ENCODE data around the gene SYT11.
"Not testable (repeated sequence)": the region's sequence is repeated elsewhere in the genome, so short reads cannot be mapped to it uniquely, and the experiment has no call there.

The SYT11 gene

GRCh38 chr1:155900161-155900560 is 40.8 kb downstream of the SYT11 start:
- DNase-seq, result no peak

DNA sequence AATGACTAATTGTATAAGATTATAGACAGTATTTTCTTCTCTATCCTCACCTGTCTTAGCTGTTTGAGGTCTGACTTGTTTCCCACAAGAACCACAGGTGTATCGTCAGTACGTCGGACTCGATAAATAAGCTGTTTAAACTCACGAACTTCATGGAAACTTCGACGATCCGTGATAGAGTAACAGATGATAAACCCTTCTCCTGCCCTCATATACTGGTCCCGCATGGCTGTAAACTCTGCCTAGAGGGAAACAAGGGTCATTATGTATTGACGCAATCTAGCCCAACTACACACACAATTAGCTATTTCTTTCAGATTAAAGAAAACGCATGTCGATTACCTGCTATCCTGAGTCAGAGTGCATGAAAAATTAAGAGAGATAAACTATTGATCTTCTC is 44.9 kb downstream of the SYT11 start:
- DNase-seq, result no peak

DNA sequence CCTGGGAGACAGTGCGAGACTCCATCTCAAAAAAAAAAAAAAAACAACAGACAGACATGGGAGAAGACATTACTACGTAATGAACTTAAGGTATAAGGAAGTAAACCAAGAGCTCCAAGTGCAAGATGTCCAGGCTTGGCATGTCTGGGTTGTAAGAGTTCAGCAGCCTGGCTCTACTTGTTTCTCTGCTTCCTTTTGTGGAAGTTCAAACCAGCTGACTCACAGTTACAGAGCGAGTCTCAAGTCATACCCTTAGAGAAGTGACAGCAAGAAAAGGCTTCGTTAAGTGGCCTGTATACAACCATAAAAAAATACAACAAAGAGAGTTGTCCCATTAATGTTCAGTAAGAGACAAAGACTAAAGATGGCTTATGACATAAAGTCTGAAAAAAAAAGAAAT is 50.5 kb downstream of the SYT11 start:
- DNase-seq, result no peak

DNA sequence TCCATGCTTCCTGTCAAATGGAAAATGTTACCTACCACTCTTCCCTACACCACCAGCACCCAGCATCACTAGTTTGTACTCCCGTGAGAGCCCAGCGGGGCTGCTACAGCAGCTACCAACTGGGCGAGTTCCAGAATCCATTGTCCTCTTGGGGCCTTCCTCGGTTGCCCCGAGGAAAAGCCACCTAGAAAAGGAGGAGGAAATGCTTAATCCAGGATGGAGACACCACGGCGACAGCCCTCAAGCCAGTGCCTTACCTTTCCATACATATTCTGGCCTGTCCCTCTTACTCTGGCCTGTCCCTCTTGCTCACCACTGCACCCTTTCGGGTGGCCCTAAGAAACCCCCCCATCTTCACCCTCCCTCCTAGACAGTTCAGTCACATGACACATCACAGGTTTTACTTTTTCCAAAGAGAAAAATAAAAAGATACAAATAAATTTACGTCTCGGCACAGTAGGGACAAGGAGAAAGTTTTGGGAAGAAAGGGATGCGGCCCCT is 51.3 kb downstream of the SYT11 start:
- DNase-seq, result peak; percentile 32

DNA sequence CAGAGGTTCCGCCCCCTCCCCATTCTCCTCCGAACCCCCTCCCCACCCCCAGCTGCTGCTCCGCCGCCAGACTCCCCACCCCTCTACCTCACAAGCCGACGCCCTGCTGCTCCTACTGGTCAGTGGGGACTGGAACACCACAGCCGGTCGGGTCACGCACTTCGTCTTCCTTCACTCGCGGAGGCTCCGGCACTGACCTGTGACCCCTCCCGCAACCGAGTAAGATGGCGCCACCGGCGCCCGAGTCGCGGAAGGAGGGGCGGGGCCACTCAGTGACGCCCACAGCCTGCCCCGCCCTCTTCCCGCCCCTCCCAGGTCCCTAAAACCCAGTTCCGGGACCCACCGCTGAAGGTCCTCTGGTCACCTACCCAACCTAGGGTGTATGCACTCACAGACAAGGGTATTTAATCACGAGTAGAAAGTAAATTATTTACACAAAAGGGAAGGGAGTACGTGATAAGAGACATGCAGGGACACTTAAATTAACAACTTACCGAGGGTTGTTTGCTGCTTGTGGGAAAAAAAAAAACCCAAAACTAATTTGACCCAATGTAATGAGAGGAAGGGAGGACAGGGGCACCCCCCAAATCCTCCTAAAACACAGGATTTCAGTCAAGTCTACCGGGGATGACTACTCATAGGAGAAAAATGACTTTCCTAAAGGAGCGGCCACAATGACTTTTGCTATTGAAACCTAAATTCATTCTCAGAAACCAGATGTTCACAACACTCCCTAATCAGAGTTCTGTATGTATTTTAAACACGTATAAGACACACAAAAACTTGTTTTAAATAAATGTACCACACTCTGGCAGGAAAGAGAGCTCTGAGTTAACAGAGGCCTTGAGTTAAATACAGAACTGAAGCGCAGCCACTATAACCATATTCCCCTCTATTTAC is 52.0 kb downstream of the SYT11 start, which contains the start of gene RIT1:
Gene RIT1 (minus strand): TSS at position 194 of the 900 bp plus-strand sequence. CDS start 588 bp downstream, outside the sequence.
- DNase-seq, result peak; percentile 64

DNA sequence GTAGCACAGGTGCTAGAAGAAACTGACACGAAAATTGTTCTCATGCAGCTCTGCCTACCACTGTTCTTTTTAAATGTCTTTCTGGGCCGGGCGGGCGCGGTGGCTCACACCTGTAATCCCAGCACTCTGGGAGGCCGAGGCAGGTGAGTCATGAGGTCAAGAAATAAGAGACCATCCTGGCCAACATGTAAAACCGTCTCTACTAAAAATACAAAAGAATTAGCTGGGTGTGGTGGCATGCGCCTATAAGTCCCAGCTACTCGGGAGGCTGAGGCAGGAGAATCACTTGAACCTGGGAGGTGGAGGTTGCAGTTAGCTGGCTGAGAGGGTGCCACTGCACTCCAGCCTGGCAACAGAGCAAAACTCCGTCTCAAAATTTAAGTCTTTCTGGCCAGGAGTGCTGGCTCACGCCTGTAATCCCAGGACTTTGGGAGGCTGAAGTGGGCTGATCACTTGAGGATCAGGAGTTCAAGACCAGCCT is 52.7 kb downstream of the SYT11 start:
- no peak for DNase-seq

DNA sequence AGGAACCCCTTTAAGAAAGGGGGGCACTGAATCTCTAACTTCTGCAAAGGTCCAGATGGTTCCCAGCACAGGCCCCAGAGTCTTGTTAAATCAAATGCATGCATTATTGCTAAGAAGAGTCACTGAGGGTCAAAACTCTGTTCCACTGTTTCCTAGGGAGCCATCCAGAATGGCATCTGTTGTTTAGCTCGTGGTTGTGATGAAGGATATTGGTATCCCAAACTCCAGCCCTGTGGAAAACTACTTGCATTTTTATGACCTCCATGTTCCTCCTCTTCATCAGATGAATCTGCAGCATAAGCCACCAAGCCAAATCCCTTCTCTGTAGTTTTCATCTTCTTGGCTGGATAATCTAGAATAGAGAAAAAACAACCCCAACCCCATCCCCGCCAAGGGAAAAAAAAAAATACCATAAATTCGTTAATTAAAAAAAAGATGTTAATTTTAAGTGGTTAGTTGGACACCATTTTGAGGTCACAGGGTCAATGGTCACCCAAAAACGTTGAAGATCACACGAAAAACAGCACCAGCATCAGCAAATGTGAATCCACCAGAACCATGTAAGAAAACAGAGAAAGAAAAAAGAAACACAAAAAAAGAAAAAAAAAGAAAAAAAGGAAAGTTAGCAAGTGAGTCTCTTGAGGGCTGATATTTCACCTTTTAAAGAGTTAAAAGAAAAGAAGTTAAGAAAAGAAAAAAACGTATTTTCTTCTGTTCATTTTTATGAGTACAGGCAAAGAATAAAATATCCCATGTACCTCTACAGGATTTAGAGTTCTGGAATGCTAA is 54.8 kb downstream of the SYT11 start:
- no peak for DNase-seq

- DNase-seq, result no peak
These were observed 59.3 kb downstream of the SYT11 start for GRCh38 chr1:155918660-155919059.

- no peak for DNase-seq
These were observed 60.4 kb downstream of the SYT11 start for GRCh38 chr1:155919801-155920200.

DNA sequence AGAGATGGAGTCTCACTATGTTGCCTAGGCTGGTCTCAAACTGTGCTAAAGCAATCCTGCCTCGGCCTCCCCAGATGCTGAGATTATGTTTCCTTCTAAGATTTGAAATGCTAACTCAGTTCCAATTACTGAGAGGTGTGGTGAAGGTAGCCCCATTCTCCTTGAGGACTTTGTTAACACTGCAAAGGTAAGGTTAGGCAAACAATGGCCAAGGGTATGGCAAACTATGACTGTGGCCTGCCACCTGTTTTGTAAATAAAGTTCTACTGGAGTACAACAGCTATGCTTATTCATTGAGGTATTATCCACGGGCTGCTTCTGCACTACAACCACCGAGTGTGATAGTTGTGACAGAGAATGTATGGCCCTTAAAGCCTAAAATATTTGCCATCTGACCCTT is 61.4 kb downstream of the SYT11 start:
- DNase-seq, result no peak

- DNase-seq, result no peak
These were observed 66.1 kb downstream of the SYT11 start for GRCh38 chr1:155925506-155925905.

- no peak for DNase-seq
These were observed 69.7 kb downstream of the SYT11 start for GRCh38 chr1:155929057-155929456.

DNA sequence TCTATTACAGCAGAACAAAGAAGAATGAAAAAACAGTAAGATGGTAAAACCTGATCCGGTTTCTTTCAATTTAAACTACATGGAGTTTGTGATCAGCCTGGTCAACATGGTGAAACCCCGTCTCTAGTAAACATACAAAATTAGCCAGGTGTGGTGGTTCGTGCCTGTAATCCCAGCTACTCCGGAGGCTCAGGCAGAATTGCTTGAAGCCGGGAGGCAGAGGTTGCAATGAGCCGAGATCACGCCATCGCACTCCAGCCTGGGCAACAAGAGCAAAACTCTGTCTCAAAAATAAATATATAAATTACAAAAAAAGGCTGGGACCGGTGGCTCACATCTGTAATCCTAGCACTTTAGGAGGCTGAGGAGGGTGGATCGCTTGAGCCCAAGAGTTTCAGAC is 71.4 kb downstream of the SYT11 start:
- DNase-seq, result not testable (repeated sequence)

DNA sequence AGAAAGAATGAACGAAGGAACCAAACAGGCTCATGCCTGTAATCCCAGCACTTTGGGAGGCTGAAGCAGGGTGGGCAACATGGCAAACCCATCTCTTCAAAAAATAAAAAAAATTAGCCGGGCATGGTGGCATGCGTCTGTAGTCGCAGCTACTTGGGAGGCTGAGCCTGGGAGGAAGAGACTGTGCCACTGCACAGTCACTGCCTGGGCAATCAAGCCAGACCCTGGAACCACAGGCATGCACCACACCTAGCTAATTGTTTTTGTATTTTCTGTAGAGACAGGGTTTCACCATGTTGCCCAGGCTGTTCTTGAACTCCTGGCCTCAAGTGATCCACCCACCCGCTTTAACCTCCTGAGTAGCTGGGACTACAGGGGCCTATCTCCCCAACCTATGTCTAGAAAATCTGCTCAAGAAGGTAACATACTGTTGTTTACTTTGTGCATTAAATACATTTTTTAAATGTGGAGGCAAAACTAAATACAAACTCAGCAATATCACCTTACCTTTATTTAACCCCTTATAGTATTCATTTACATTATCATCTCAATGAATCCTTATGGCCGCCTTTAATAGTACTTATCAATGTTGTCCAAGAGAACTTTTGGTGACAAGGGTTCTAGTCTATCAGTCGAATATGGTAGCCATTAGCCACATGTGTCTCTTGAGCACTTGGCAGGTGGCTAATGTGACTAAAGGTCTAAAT is 72.1 kb downstream of the SYT11 start:
- no peak for DNase-seq

DNA sequence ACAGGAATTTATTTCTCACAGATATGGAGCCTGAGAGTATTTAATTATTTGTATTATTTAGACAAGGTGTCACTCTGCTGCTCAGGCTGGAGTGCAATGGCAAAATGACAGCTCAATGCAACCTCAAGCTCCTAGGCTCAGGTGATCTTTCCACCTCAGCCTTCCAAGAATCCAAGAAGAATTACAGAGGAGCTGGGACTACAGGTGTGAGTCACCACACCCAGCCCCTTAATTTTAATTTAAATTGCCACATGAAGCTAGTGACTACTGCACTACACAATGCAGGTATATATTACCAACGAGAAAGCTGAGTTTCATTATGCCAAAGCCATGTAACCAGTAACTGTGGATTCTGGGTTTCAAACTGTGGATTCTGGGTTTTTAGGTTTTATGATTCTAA is 72.7 kb downstream of the SYT11 start:
- no peak for DNase-seq

GRCh38 chr1:155932487-155932886 is 73.1 kb downstream of the SYT11 start:
- DNase-seq, result no peak

DNA sequence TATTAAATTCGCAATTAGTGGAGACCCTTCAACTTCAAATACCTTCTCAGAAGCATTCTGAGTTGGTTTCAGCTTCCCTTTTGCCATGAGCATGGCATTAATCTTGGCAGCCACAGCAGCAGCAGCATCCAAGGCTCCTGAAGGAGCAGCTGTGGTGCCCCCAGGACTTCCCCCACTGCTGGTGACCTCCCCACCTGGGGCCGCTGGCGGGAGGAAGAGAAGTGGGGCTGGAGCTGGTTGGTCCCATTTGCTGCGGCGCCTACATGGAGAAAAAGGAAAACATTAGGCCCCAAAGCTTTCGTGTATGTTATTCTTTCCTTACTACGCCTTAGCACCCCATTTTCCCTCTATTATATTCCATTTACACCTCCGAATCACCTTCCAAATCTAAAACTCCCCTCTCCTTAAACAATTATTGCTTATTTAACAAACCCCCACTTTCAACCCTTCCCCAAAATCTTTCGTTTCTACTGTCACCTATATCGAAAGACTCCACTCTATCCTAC is 74.3 kb downstream of the SYT11 start:
- DNase-seq, result no peak

DNA sequence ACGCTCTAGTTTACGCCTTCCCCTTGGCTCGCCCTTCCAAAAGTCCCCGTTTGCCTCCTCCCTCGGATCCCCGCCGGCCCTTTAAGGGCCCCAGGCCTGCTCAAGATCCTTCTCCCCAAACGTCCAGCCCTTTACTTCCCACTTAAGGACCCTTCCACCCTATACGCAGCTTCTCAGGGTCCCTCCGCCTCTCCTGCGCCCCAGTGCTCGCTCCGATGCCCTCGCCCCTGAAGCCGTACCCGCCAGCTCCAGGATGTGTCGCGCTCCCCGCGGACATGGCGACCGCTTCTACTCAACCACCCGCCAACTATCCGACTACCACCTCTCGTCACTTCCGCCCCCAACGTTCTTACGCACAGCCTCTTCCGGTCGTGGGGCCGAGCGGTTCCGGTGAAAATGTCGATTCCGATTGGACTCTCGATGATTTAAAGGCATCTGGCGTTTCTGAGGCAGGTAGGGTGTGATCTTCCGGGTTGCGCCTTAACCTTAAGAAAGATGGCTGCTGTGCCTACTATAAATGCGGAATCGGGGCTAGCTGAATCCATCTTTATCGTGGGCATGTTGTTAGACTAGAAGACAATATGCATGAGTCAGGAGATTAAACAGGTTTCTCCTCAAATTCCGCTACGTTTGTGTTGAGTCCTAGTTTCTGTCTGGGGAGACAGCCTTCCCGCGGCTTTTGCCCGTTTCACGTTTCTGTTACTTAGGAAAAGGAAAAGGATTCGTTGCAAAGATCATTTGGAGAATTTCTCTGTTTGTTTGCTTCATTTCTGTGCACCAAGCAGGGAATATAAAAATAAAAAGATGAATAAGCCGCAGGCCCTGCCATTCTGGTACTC is 74.9 kb downstream of the SYT11 start, which contains the start of gene KHDC4:
Gene KHDC4 (minus strand): TSS at position 317 of the 839 bp plus-strand sequence. CDS start 40 bp downstream, at position 277.
- DNase-seq, result peak; percentile 99

All from DMS79 treated with DMSO at 0.1 percent for 48 hours (cell line).